GM19239 (cell line): Measurements from ENCODE around the gene MYH14.

Experiments
- DNase-seq: peaks from one replicate; pipeline ENCODE4 v3.0.0; 2011; ENCODE audit warnings: low spot score; ENCODE audit not compliant: insufficient read length
- FAIRE-seq: peaks from 2 replicates; lab custom pipeline; 2011; peaks lifted over from hg19 to GRCh38; lab: Jason Lieb, UNC

The MYH14 gene

DNA sequence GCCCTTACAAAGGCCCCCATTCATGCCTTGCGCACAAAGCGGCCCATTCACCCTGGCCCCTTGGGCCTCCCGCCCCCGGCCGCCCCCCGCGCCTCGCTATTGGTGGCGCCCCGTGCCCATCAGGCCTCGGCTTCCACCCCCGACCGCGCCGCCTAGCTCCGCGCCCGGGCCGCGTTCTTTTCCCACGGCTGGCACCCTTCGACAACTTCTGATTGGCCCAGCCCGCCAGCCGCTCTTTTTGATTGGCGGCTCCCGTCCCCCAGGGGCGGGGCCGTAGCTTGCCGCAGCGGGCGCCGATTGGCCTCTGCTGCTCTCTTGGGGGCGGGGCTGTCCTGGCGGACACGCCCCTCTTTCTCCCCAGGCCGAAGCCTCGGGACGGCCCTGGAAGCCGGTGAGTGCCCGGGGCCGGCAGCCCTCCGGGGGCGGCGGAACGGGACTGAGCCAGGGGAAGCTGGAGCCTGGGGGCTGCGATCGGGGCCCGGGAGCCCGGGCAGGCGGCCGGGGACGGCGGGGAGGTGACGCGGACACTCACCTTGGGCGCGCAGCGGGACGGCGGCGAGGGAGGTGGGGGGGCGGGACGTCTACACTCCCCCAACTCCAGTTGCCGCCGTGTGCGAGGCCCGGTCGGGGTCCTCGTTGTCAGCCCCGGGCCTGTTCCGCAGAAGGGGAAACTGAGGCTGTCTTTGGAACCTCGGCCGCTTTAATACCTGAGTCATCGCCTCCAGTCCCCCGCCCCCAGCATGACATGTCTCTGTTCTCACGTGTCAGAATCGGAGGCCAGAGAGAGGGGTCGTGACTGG, at the start of gene MYH14:
Gene MYH14 (plus strand): TSS at position 342 of the 800 bp plus-strand sequence. CDS start 6,744 bp downstream, outside the sequence.
- no peak for FAIRE-seq
- DNase-seq: no peak

DNA sequence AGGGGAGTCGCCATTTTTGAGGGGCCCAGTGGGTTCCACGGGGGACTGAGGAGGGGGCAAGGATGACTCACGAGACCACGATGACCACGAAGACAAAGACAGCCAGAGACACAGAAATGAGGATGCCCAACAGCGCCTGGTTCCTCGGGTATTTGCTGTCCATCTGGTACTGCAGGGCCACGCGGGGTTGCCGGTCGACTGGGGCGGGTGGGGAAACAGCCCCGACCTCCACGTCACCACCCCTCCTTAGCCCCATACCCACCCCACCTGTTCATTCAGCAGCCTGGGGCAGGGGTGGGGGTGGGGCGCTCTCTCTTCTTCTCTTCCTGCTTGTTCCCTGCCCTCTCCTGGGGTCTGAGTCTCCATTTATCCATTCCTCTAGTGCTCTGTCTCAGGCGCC, 48.9 kb upstream of the MYH14 start:
- DNase-seq: no peak
- no peak for FAIRE-seq

DNA sequence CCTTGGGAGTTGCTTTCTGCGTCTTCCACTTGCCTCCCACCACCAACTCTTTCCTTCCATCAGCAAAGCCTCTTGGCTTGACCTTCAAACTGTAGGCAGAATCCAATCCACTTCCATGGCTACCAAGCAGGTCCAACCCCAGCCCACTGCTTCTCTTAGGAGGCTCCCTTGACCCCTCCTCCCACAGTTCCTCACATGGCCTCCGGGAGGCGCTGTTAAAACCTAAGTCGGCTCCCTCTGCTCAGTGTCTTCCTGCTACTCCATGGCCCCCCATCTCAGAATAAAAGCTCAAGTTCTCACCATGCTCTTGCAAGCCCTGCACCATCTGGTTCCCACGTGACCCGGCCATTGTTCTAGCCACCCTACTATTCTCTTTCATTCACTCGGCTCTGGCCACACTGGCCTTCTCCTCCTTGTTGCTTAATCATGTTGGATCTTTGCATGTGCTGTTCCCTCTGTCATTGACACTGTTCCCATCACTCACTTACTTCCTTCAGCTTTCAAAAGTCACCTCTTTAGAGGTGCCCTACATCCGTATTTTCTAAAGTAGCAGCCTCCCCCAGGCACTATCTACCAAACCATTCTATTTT, 47.8 kb upstream of the MYH14 start:
- no peak for DNase-seq
- FAIRE-seq: no peak

- DNase-seq (no peak), FAIRE-seq (no peak)
Observed at GRCh38 chr19:50158577-50158976, 44.8 kb upstream of the MYH14 start.

DNA sequence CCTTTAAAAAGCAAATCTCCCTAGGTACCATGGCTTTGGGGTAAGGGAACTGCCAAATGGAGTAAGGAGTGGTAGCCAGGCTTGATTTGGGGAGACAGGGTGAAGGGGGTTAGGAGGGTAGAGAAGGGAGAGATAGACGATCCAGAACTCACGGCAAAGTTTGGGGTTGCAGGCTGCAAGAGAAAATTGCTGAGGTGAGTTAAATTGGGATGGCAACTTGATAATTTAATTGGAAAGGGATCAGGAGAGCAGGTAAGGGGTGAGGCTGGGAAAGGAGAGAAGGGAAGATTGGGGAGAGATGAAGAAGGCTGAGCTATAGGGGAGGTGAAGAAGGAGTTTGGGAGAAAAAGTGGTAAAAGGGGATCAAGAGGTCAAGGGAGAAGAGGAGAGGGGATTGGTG, 44.3 kb upstream of the MYH14 start:
- FAIRE-seq (no peak), DNase-seq (no peak)

DNA sequence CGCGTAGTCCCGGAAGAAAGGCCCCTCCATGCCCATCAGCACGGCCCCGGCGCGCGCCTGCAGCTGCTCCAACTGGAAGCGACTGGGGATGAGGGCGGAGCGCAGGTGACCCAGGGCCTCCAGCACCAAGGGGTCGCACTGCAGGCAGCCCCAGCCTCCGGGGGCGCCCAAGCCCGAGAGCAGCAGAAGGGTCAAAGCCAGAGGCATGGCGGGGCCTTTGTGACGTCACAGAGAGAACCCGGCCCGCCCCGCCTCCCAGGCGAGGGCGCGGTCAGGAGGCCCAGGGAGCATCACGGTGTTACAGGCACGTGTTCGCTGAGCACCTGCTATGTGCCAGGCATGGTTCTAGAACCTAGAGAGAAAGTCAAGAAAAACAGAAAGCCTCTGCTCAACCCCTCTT, 40.4 kb upstream of the MYH14 start, which contains the start of gene IZUMO2:
Gene IZUMO2 (minus strand): TSS at position 294 of the 400 bp plus-strand sequence. CDS start 87 bp downstream, at position 207.
- FAIRE-seq (no peak), DNase-seq (no peak)

- no peak for FAIRE-seq
- no peak for DNase-seq
Observed at GRCh38 chr19:50167314-50167721, 36.1 kb upstream of the MYH14 start.

- DNase-seq (no peak), FAIRE-seq (no peak)
Observed at GRCh38 chr19:50171752-50172151, 31.7 kb upstream of the MYH14 start.

DNA sequence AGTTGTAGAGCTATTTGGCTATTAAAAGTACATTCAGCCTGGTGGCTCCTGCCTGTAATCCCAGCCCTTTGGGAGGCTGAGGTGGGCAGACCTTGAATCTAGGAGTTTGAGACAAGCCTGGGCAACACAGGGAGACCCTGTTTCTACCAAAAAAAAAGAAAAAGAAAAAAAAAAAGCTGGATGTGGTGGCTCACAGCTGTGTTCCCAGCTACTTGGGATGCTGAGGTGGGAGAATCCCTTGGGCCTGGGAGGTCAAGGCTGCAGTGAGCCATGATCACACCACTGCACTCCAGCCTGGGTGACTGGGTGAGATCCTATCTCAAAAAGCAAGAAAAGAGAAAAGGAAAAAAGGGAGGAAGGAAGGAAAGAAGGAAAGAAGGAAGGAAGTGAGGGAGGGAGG, 30.7 kb upstream of the MYH14 start:
- no peak for DNase-seq
- FAIRE-seq: no peak

- DNase-seq: no peak
- FAIRE-seq: no peak
Observed at GRCh38 chr19:50173127-50173526, 30.3 kb upstream of the MYH14 start.

GRCh38 chr19:50174100-50174793, 29.2 kb upstream of the MYH14 start:
- DNase-seq: no peak
- no peak for FAIRE-seq

GRCh38 chr19:50175924-50176323, 27.5 kb upstream of the MYH14 start:
- DNase-seq (no peak), FAIRE-seq (no peak)

- DNase-seq (no peak), FAIRE-seq (no peak)
Observed at GRCh38 chr19:50176775-50177174, 26.6 kb upstream of the MYH14 start.

DNA sequence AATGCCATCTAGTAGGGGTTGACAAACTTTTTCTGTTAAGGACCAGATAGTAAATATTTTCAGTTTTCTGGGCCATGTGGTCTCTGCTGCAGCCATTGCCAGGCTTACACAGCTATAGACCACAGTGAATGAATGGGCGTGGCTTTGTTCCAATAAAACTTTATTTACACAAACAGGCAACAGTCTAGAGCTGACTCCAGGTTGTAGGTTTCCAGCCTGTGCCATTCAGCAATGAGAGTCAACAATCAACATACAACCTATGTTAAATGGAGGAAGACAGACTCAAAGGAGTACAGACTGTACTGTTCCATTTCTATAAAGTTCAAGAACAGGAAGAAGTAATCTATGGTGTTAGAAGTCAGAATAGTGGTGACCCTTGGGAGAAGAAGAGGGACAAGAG, 25.1 kb upstream of the MYH14 start:
- DNase-seq (no peak), FAIRE-seq (no peak)

DNA sequence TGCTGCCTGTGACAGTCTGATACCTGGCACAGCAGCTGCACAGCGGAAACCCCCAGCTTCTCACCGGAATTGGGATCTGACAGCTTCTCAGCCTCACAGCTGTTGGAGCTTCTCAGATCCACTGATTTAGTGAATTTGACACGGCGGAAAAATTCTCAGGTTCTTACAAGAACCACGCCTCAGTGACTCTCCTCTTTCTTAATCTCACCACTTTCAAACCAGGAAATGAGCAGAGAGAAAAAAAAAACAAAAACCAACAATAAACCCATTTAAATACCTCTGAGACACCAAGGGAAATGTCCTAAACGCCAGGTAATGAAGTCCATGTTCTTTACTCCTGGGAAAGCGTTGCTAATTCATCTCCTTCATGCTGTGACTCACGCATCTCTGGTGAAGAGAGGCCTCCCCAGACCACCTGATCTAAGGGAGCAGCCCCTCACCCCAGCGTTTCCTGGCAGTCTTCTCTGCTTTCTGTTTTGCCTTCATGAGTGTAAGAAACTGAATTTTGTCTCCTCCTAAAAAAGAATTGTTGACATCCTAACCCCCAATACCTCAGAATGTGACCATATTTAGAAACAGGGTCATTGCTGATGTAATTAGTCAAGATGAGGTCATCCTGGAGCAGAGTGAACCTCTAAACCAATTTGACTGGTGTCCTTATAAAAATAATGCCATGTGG, 24.4 kb upstream of the MYH14 start:
- no peak for FAIRE-seq
- no peak for DNase-seq

GRCh38 chr19:50181121-50181520, 22.3 kb upstream of the MYH14 start:
- no peak for FAIRE-seq

GRCh38 chr19:50184196-50184595, 19.2 kb upstream of the MYH14 start:
- no peak for DNase-seq
- no peak for FAIRE-seq

More at GRCh38 chr19:50181121-50181520, 22.3 kb upstream of the MYH14 start:
- DNase-seq: no peak

DNA sequence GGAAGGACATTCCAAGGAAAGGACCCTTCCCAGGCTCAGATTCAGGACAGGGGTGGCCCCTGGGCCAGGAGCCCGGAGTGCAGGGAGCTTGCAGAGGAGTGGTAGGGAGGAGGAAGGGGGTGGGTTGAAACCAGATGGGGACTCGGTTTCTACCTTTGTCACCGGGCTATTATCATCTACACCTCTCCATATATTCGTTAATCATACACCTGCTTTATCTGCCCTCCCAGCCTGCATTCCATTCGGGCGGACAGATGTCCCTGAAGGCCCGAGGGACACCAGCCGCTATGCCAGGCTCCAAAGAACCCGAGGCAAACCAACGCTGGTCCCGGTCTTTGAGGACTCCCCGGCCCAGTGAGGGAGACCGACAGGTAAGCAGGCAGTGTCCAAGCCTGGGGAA, 15.5 kb upstream of the MYH14 start:
- DNase-seq (no peak), FAIRE-seq (no peak)

DNA sequence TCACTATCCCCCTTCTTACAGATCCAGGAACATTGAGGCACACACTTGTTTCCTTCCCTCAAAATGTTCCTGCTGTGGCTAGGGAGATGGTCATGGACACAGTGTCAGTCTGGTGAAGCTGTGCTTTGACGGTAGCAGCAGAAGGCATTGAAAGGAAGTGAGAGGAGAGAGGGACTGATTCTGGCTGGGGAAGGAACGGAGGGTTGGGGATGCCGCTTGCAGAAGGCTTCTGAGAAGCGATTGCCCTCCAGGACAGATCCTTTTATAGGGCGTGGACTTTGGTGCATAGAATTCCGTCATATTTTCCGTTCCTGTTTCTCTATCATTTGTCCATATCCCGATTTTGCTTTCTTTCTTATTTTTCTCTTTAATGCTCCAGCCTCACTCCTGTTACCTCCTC, 14.1 kb upstream of the MYH14 start:
- no peak for DNase-seq
- FAIRE-seq: no peak

DNA sequence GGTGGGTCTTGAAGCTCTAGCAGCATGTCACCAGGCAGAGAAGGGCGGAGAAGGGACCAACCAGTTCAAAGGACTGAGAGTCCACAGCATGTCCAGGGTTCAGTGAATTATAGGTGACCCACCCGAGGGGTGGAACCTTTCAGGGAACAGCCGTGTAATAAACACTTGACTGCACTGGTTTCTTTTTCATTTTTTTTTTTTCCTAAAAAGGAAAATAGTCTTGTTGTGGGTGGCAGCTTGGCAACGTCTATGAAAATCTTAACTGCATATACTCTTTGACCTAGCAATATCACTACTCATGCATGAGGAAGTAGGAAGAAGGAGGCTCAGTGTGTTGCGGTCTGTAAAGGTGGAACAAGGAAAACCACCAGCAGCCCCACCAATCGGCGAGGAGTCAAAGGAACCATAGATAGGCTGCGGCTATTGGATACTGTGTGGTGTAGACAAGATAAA, 13.0 kb upstream of the MYH14 start:
- DNase-seq (no peak), FAIRE-seq (no peak)

GRCh38 chr19:50191216-50191615, 12.2 kb upstream of the MYH14 start:
- no peak for FAIRE-seq

More at GRCh38 chr19:50191216-50191615, 12.2 kb upstream of the MYH14 start:
- DNase-seq: no peak
